NCI-H2107 treated with DMSO at 0.1 percent for 48 hours (cell line): Measurements from ENCODE around the gene TUBA3C.

ENCODE experiments used
- DNase-seq: peaks from one replicate; lab custom pipeline; 2025; ENCODE audit not compliant: unreplicated experiment; lab: John Stamatoyannopoulos, UW

TUBA3C gene

DNA sequence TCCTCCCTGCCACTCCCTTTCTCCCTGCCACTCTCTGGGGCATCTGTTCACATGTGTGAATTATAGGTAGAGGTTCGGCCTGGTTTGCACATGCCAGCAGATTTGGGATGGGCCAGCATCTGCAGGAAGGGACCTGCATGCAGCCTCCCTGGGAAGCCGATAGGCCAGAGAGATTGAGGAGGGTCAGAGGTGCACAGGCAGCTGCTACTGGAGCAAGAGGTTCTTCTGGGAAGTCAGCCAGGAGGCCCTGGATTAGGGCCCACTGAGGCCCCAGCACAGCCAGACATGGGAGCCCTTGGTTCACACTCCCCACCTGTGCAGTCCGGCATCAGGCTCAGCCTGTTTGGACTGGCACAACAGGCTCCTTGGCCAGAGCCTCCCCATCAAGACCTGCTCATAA lies 12.1 kb downstream of the TUBA3C start:
- no peak for DNase-seq

DNA sequence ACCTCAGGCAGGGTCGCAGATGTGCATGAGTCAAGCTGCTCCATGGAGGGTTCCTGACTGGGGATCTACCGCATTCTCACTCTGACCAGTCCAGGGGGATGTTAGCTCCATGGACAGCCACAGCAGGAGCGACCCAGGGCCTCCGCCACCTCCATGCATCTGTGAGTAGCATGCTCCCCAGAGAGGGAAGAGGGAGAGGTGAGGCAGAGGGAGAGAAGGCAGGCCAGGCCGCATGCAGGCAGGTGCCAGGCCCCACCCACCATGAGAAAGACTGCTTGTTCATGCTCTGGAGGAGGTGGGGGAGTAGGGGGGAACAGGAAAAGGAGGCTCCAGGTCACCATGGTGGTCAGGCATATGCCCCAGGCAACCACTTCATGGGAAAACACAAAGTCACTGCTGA lies 20.3 kb downstream of the TUBA3C start:
- no peak for DNase-seq

GRCh38 chr13:19159761-19160420 lies 21.7 kb downstream of the TUBA3C start:
- no peak for DNase-seq

GRCh38 chr13:19159181-19159580 lies 22.4 kb downstream of the TUBA3C start:
- DNase-seq, result no peak

DNA sequence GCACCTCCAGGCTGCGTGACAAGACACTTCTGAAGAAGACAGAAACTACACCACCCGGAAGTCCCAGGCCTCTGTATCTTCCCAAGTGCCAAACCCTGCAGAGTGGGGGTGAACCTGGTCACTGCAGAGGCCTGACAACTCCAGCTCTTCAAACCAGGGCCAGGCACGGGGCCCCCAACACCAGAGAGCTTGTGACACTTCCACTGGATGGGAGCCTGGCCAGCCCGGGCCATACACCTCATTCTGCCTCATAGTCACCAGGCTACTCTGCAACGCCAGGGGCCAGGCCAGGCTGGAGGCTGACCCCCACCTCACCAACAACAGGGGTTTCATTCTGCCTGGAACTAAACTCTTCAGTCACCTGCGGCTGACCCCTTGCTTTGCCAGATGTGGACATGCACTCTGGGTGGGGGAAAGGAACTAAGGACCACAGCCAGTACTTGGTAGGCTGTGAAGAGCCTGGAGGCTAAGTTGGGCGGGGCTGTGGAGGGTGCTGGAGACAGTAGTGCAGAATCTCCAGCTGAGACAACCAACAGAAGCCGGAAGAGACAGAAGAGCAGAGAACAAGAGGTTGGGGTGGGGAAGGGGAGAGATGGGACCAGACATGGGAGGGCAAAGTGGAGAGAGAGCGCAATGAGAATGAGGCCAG lies 23.0 kb downstream of the TUBA3C start:
- DNase-seq, result no peak

GRCh38 chr13:19158006-19158405 lies 23.6 kb downstream of the TUBA3C start:
- DNase-seq, result no peak

- DNase-seq, result no peak
These were observed 24.2 kb downstream of the TUBA3C start for GRCh38 chr13:19157461-19157860.

DNA sequence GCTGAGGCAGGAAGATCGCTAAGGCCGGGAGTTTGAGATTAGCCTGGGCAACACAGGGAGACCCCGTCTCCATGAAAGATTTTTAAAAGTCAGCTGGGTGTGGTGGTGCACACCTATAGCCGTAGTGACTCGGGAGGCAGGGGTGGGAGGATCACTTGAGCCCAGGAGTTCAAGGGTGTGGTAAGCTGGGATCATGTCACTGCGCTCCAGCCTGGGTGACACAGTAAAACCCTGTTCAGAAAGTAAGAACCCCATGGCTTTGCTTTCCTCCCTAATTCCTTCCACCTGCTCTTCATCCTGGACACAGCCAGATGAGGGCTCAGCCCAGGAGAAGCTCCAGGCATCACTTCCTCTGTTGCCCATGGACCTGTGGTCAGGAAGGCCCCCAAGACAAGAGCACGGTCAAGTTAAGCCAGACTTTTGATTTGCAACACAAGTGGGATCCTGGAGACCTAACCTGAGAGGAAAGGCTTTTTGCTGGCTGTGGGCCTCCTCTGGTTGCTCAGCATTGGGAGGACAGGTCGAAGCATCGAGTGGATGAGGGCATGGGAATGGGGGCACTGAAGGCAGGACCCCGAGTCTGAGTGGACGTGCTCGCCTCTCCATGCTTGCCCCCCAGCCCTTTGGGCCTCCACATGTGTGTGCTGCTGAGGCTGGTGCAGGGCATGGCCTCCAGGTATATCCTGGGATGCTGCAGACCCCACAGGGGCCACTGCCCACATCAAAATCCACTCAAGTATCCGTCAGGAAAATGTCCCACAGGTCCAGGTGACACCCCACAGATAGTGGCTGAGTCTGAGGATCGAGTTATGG lies 25.4 kb downstream of the TUBA3C start:
- no peak for DNase-seq

GRCh38 chr13:19155321-19155861 lies 26.2 kb downstream of the TUBA3C start:
- no peak for DNase-seq

DNA sequence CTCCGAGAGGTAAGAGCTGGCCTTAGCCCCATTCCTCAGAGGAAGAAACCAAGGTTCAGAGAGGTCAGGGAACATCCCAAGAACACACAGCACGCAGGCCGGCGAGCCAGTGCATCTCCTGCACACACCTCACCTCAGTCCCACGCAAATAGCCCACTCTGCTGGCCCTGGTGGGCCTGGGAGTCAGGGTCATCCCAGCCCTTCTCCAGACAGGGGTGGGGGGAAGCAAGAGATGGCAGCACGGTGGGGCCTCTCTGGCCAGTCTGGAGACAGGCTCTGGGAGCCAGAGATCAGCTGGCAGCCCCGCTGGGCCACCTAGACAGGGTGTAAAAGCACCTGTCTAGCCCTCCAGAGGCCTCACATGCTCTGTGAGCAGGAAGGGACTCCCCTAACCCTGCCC lies 26.8 kb downstream of the TUBA3C start:
- DNase-seq, result no peak

DNA sequence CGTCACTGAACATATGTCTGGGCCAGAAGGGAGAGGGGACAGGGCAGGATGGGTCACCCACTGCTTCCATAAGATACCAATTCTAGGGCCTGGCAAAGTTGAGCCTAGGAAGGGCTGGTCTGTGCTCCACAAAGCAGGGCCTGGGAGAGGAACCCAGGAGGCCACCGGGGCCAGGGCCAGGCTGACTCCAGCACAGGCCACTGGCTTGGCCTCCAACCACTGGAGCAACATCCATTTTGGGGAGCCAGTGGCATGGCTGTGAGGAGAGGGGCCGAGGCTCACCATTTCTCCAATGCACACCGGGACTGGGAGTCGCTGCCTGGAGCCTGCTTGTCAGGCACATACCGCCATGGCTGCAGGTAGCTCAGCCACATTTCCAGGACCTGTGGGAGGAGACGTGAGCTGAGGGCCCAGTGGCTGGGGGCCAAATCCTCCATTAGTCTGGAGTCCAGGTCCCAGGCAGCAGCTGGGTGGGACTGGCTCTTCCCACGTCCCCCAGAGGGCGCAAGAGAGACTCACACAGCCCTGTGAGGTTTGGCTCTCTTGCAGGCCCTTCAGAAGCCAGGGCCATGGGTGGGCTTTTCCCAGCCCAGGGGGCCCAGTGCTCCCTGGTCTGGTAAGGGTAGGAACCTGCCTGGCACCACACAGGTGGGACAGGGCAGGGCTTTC lies 27.7 kb downstream of the TUBA3C start:
- DNase-seq, result no peak

- no peak for DNase-seq
These were observed 29.2 kb downstream of the TUBA3C start for GRCh38 chr13:19152403-19152802.

DNA sequence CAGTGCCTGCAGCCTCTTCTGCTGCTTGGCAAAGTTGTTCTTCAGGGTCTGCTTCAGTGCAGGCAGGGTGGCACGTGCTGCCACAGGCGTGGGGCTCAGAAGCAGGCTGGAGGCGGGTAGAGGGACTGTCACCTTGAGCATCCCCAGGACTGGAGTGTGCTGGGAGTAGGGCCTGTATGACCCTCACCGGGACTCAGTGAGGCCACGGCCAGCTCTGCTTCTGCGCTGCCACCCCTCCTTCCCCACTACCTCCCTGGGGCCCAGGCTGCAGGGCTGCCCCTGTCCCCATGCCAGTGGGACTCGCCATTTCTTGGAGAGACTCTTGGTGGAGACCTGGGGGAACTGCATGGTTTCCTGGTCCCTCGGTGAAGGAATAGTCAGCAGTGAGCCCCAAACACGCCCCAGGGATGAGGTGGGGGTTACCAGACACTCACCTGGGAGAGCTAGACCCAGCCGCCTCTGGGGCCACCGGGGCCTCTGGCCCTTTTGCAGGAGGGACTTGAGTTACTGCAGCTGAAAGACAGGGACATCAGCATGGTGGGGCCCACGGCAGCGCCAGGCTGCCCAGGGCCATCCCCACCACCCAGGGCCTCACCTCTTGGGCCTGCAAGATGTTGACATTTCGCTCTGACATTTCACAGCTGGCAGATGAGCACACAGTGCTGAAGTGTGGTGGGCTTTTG lies 29.9 kb downstream of the TUBA3C start:
- no peak for DNase-seq

DNA sequence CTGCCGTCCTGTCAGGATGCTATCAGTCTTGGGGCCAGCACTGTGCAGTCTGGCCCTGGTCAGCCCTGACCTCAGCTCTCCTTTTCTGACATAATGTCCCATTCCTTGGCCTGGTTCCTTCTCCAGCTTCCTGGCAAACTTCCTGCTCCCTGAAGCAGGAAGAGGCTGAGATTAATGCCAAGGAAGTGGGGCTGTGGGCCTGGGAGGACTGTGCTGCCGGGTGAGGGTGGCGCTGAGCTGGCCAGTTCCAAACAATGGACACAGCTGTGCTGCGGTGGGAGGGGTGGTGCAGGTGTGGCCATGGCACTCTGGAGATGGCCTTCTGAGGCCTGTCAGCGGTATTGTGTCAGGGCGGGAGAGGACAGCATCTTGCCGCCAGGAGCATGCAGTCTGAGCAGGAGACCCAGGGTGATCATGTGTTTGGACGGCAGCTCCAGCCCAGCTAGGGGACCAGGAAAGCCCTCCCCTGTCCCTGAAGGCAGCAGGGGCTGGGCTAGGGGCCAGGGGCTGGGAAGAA lies 30.9 kb downstream of the TUBA3C start:
- DNase-seq, result no peak

- no peak for DNase-seq
These were observed 31.4 kb downstream of the TUBA3C start for GRCh38 chr13:19150226-19150625.

- DNase-seq, result no peak
These were observed 33.1 kb downstream of the TUBA3C start for GRCh38 chr13:19148561-19148960.
